Nephron (organoid): ENCODE data around the gene PHACTR4.
"Not testable (repeated sequence)": the region's sequence is repeated elsewhere in the genome, so short reads cannot be mapped to it uniquely, and the experiment has no call there.

Source experiments
- H3K27ac Mint-ChIP-seq, 3 experiments: 2 replicates each; pipeline ENCODE4 v1.8.0; 2020; ENCODE audit warnings: mixed read lengths in 3 of 3, mild to moderate bottlenecking in 2 of 3, moderate library complexity in 1 of 3
- H3K27me3 Mint-ChIP-seq: 2 replicates; pipeline ENCODE4 v1.8.0; 2021; ENCODE audit warnings: low read depth, mild to moderate bottlenecking, moderate library complexity, mixed read lengths
- H3K36me3 Mint-ChIP-seq: 2 replicates; pipeline ENCODE4 v1.8.0; 2020; ENCODE audit warnings: low read depth, mixed read lengths
- H3K4me1 Mint-ChIP-seq: 2 replicates; pipeline ENCODE4 v1.8.0; 2020; ENCODE audit warnings: mixed read lengths
- H3K4me3 Mint-ChIP-seq, 3 experiments: 2 replicates each; pipeline ENCODE4 v1.8.0; 2020; ENCODE audit warnings: mild to moderate bottlenecking in 3 of 3, mixed read lengths in 3 of 3, moderate library complexity in 2 of 3
- H3K9me3 Mint-ChIP-seq: 2 replicates; pipeline ENCODE4 v1.8.0; 2020; ENCODE audit warnings: mixed read lengths
- CTCF ChIP-seq, 3 experiments: fragments of 200-600 bp; sonication (generic); IDR thresholded peaks; one replicate each; pipeline ENCODE4 v1.5.0; 2021; ENCODE audit warnings: antibody characterized with exemption in 3 of 3; ENCODE audit not compliant: unreplicated experiment in 3 of 3

Gene PHACTR4

GRCh38 chr1:28443550-28443949, 74.0 kb downstream of the PHACTR4 start:
- no peak for TF ChIP-seq CTCF (IDR thresholded peaks at IDR 0.05; ENCODE audit: unreplicated experiment in 3 of 3)
- H3K27me3 Mint-ChIP-seq = no peaks in the 10 kb centered on the region
- no peak overlapping the region for H3K4me3 Mint-ChIP-seq
- peaks cover 5% of the 10 kb centered on the region for H3K4me1 Mint-ChIP-seq
- H3K9me3 Mint-ChIP-seq = no peaks in the 10 kb centered on the region
- no peak overlapping the region for H3K27ac Mint-ChIP-seq
- peaks cover 19% of the 10 kb centered on the region for H3K36me3 Mint-ChIP-seq

GRCh38 chr1:28447679-28448078, 78.1 kb downstream of the PHACTR4 start:
- TF ChIP-seq CTCF (IDR thresholded peaks at IDR 0.05; ENCODE audit: unreplicated experiment in 3 of 3) = no peak
- Mint-ChIP-seq H3K4me1 (peaks cover 5% of the 10 kb centered on the region), H3K27me3 (no peaks in the 10 kb centered on the region), H3K36me3 (peaks cover 16% of the 10 kb centered on the region), H3K27ac (peak overlapping the region in 1 of 3 experiments; percentile 7), H3K4me3 (no peak overlapping the region), H3K9me3 (no peaks in the 10 kb centered on the region)

- H3K9me3 Mint-ChIP-seq, H3K27me3 Mint-ChIP-seq, H3K4me3 Mint-ChIP-seq, H3K4me1 Mint-ChIP-seq: not testable (repeated sequence)
- H3K36me3 Mint-ChIP-seq = peaks cover 13% of the 10 kb centered on the region
- H3K27ac Mint-ChIP-seq = peak overlapping the region in 2 of 3 experiments; percentile 7 to 14
Observed at GRCh38 chr1:28448094-28448611, 78.6 kb downstream of the PHACTR4 start.

DNA sequence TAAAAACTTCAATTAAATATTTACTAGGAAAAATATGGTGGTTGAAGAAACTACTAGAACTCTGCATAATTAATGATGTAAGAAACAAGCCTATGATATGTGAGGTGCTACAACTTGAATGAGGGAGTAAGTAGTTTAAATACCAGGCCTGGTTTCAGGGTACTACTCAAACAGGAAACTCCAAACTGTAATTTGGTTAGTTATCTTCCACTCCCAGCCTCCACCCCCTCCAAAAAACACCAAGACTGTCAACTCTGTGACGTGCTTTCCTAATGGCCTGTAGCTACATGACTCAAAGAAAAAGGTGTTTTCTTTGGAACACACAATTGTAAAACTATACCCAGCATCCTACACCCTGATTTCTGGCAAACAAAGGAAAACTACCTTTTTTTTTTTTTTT, 80.4 kb downstream of the PHACTR4 start:
- no peak overlapping the region for H3K4me3 Mint-ChIP-seq
- peak overlapping the region in 1 of 3 experiments; percentile 28 for H3K27ac Mint-ChIP-seq
- no peaks in the 10 kb centered on the region for H3K27me3 Mint-ChIP-seq
- no peak for TF ChIP-seq CTCF (IDR thresholded peaks at IDR 0.05; ENCODE audit: unreplicated experiment in 3 of 3)
- peaks cover 11% of the 10 kb centered on the region for H3K36me3 Mint-ChIP-seq
- peaks cover 5% of the 10 kb centered on the region for H3K4me1 Mint-ChIP-seq
- no peaks in the 10 kb centered on the region for H3K9me3 Mint-ChIP-seq

GRCh38 chr1:28450561-28450960, 81.0 kb downstream of the PHACTR4 start:
- TF ChIP-seq CTCF (IDR thresholded peaks at IDR 0.05; ENCODE audit: unreplicated experiment in 3 of 3) = no peak
- Mint-ChIP-seq H3K9me3 (no peaks in the 10 kb centered on the region), H3K4me3 (no peak overlapping the region), H3K36me3 (peaks cover 7% of the 10 kb centered on the region), H3K4me1 (peaks cover 8% of the 10 kb centered on the region), H3K27me3 (no peaks in the 10 kb centered on the region), H3K27ac (no peak overlapping the region)

- Mint-ChIP-seq H3K36me3 (peaks cover 8% of the 10 kb centered on the region), H3K9me3 (no peaks in the 10 kb centered on the region), H3K4me1 (peaks cover 12% of the 10 kb centered on the region), H3K27me3 (no peaks in the 10 kb centered on the region), H3K4me3 (no peak overlapping the region), H3K27ac (no peak overlapping the region)
- no peak for TF ChIP-seq CTCF (IDR thresholded peaks at IDR 0.05; ENCODE audit: unreplicated experiment in 3 of 3)
Observed at GRCh38 chr1:28451011-28451410, 81.5 kb downstream of the PHACTR4 start.
